Lung (tissue), 12 donors: ENCODE measurements around the gene NUDT9. TPM values are rescaled to one million over a fixed set of nuclear protein-coding genes. Genes with fewer than 3 reads are reported as not detected.
"Not testable (repeated sequence)": the region's sequence is repeated elsewhere in the genome, so short reads cannot be mapped to it uniquely, and the experiment has no call there.

Experiments
- ATAC-seq: fragments of 200-7000 bp; cut with Tn5 transposase; one replicate; pipeline ENCODE4 v1.9.1; 2020; ENCODE audit warnings: moderate number of reproducible peaks; ENCODE audit not compliant: insufficient read depth, low FRiP score
- DNase-seq, 3 donors: peaks; one replicate each; pipeline ENCODE4 v3.0.0-alpha.2; 2013 to 2017
- H3K27ac ChIP-seq, 2 donors: one replicate each; pipeline ENCODE4 v1.5.1; 2013; ENCODE audit warnings: mild to moderate bottlenecking in 2 of 2, moderate library complexity in 2 of 2, control low read depth in 1 of 2, inconsistent platforms in 1 of 2, low read depth in 1 of 2, low read length in 1 of 2
- H3K27me3 ChIP-seq, 3 donors: one replicate each; pipeline ENCODE4 v1.5.1; 2013; ENCODE audit warnings: low read length in 2 of 3; ENCODE audit not compliant: control insufficient read depth in 3 of 3, insufficient read depth in 3 of 3
- H3K36me3 ChIP-seq, 4 donors: one replicate each; pipeline ENCODE4 v1.5.1; 2013; ENCODE audit warnings: low read length in 4 of 4, mild to moderate bottlenecking in 1 of 4, moderate library complexity in 1 of 4; ENCODE audit not compliant: control insufficient read depth in 4 of 4, insufficient read depth in 4 of 4
- H3K4me1 ChIP-seq, 5 donors: one replicate each; pipeline ENCODE4 v1.5.1; 2013; ENCODE audit warnings: low read length in 5 of 5, mild to moderate bottlenecking in 2 of 5, moderate library complexity in 1 of 5; ENCODE audit not compliant: control insufficient read depth in 5 of 5, insufficient read depth in 5 of 5
- H3K4me3 ChIP-seq: one replicate; pipeline ENCODE4 v1.5.1; 2013; ENCODE audit warnings: mild to moderate bottlenecking, control low read depth, moderate library complexity
- H3K9ac ChIP-seq, 2 donors: one replicate each; pipeline ENCODE4 v1.5.1; 2013; ENCODE audit warnings: low read length in 2 of 2, control low read depth in 1 of 2; ENCODE audit not compliant: insufficient read depth in 1 of 2
- H3K9me3 ChIP-seq, 4 donors: one replicate each; pipeline ENCODE4 v1.5.1; 2013; ENCODE audit warnings: low read length in 3 of 4, mild to moderate bottlenecking in 1 of 4, moderate library complexity in 1 of 4; ENCODE audit not compliant: control insufficient read depth in 4 of 4, insufficient read depth in 3 of 4
- WGBS, 2 donors: extraction: QIAGEN DNeasy Blood & Tissue Kit; methylation state at CpG; one replicate each; pipeline ENCODE4 v1.1.7; 2013; 5-methylcytosine and 5-hydroxymethylcytosine counted together
- polyA plus RNA-seq, 2 donors: library from polyadenylated mRNA; stranded (reverse); fragments of 200-250 nt; gene quantifications; one replicate each; pipeline ENCODE4 v1.2.1, GENCODE V29; 2013
- total RNA-seq, 2 donors: library from RNA; depleted of rRNA in 1 of 2; stranded (reverse); fragments of >200 nt in 1 of 2; gene quantifications; one replicate each; pipeline ENCODE4 v1.2.1, GENCODE V29; 2014 to 2021
- TF ChIP-seq, protein P1 (sequence below): IDR thresholded peaks from 2 replicates; pipeline ENCODE4 v1.5.1; 2012; ENCODE audit warnings: mild to moderate bottlenecking; ENCODE audit errors: control extremely low read depth, extremely low read depth
- donor health status: control.
- donor health status: control.
- donor health status: Bipolar disorder and iron deficiency.
- donor health status: healthy.
- donor health status: DM: yes; HTN: yes; CAD: no.

The NUDT9 gene
- total and polyA plus RNA-seq, 4 donors, result 20.1 to 72.8 (median 32.6) TPM

DNA sequence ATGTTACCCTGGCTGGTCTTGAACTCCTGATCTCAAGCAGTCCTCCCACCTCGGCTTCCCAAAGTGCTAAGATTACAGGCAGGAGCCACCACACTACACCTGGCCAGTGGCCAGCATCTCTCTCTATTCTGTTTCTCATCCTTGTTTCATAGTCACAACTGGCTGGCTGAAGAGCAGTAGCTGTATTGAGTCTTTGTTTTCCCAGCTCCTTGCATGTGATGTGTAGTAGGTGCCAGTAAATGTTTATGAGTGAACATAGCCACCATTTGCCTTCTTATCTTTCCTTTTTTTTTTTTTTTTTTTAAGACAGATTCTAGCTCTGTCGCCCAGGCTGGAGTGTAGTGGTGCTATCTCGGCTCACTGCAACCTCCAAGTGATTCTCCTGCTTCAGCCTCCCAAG is 23.6 kb downstream of the NUDT9 start:
- no peak overlapping the region for H3K4me3 ChIP-seq
- no peaks in the 10 kb centered on the region for H3K27me3 ChIP-seq
- TF ChIP-seq, protein P1, sequence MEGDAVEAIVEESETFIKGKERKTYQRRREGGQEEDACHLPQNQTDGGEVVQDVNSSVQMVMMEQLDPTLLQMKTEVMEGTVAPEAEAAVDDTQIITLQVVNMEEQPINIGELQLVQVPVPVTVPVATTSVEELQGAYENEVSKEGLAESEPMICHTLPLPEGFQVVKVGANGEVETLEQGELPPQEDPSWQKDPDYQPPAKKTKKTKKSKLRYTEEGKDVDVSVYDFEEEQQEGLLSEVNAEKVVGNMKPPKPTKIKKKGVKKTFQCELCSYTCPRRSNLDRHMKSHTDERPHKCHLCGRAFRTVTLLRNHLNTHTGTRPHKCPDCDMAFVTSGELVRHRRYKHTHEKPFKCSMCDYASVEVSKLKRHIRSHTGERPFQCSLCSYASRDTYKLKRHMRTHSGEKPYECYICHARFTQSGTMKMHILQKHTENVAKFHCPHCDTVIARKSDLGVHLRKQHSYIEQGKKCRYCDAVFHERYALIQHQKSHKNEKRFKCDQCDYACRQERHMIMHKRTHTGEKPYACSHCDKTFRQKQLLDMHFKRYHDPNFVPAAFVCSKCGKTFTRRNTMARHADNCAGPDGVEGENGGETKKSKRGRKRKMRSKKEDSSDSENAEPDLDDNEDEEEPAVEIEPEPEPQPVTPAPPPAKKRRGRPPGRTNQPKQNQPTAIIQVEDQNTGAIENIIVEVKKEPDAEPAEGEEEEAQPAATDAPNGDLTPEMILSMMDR, result no peak
- no peak overlapping the region for H3K27ac ChIP-seq
- no peaks in the 10 kb centered on the region for H3K9me3 ChIP-seq
- ATAC-seq (no peak), DNase-seq (no peak)
- WGBS, 2 donors, result 60 to 77% methylated on average over 3 of the region's 3 CpGs
- no peak overlapping the region for H3K9ac ChIP-seq
- H3K4me1 ChIP-seq, result no peaks in the 10 kb centered on the region
- peaks cover 7 to 25% (median 11%) of the 10 kb centered on the region in 4 donors for H3K36me3 ChIP-seq

DNA sequence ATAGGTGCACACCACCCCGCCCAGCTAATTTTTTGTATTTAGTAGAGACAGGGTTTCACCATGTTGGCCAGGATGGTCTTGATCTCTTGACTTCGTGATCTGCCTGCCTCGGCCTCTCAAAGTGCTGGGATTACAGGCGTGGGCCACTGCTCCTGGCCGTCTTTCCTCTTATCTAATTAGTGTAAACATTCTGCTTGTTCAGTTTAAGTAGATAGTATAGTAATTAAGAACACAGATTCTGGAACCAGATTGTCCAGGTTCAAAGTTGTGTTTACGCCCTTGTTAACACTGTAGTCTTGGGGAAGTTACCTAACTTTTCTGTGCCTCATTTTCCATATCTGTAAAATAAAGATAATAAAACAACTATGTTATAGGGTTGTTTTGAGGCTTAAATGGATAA is 24.0 kb downstream of the NUDT9 start:
- H3K27ac ChIP-seq, H3K9ac ChIP-seq, H3K9me3 ChIP-seq, H3K4me3 ChIP-seq, H3K27me3 ChIP-seq, ATAC-seq, H3K4me1 ChIP-seq, DNase-seq: not testable (repeated sequence)
- H3K36me3 ChIP-seq, result peaks cover 9 to 25% (median 13%) of the 10 kb centered on the region in 4 donors
- WGBS, 2 donors, result 73 to 87% methylated on average over 6 of the region's 6 CpGs

GRCh38 chr4:87451537-87451936 is 29.2 kb downstream of the NUDT9 start:
- no peaks in the 10 kb centered on the region for H3K27me3 ChIP-seq
- no peak overlapping the region for H3K9ac ChIP-seq
- TF ChIP-seq, protein P1, result no peak
- peaks cover 8 to 12% (median 11%) of the 10 kb centered on the region in 4 donors for H3K36me3 ChIP-seq
- no peaks in the 10 kb centered on the region for H3K9me3 ChIP-seq
- H3K4me1 ChIP-seq, result no peaks in the 10 kb centered on the region
- H3K4me3 ChIP-seq, result no peak overlapping the region
- ATAC-seq (no peak), DNase-seq (no peak)
- H3K27ac ChIP-seq, result no peak overlapping the region

GRCh38 chr4:87458913-87459312 is 36.5 kb downstream of the NUDT9 start:
- TF ChIP-seq, protein P1, result no peak
- 98% methylated on average over 4 of the region's 4 CpGs for WGBS, 2 donors
- Histone ChIP-seq H3K4me1 (peaks cover 0 to 4% (median 0%) of the 10 kb centered on the region in 5 donors), H3K36me3 (peaks cover 1 to 13% (median 8%) of the 10 kb centered on the region in 4 donors), H3K27ac (no peak overlapping the region), H3K27me3 (no peaks in the 10 kb centered on the region), H3K4me3 (no peak overlapping the region), H3K9ac (no peak overlapping the region), H3K9me3 (no peaks in the 10 kb centered on the region)
- DNase-seq (no peak), ATAC-seq (no peak)
